HUES48 (cell line): ENCODE results near the gene RAD51B.
"Not testable (repeated sequence)": the region's sequence is repeated elsewhere in the genome, so short reads cannot be mapped to it uniquely, and the experiment has no call there.

Experiments
- H3K27ac ChIP-seq: one replicate; pipeline ENCODE4 v1.7.0; 2013; ENCODE audit warnings: low read depth, low read length, inconsistent platforms
- H3K27me3 ChIP-seq: 2 replicates; pipeline ENCODE4 v1.6.1; 2013; ENCODE audit warnings: mild to moderate bottlenecking, low read length; ENCODE audit not compliant: control insufficient read depth, insufficient read depth
- H3K36me3 ChIP-seq: 2 replicates; pipeline ENCODE4 v1.6.1; 2013; ENCODE audit warnings: low read length; ENCODE audit not compliant: control insufficient read depth, insufficient read depth
- H3K4me1 ChIP-seq: 2 replicates; pipeline ENCODE4 v1.6.1; 2013; ENCODE audit warnings: mild to moderate bottlenecking, low read length; ENCODE audit not compliant: control insufficient read depth, insufficient read depth
- H3K4me3 ChIP-seq: 2 replicates; pipeline ENCODE4 v1.5.1; 2013; ENCODE audit warnings: mild to moderate bottlenecking, low read depth, low read length
- H3K9ac ChIP-seq: 2 replicates; pipeline ENCODE4 v1.6.1; 2013; ENCODE audit warnings: mild to moderate bottlenecking, low read depth, low read length, moderate library complexity
- H3K9me3 ChIP-seq: 2 replicates; pipeline ENCODE4 v1.6.1; 2013; ENCODE audit warnings: low read length; ENCODE audit not compliant: control insufficient read depth, insufficient read depth

Gene RAD51B

DNA sequence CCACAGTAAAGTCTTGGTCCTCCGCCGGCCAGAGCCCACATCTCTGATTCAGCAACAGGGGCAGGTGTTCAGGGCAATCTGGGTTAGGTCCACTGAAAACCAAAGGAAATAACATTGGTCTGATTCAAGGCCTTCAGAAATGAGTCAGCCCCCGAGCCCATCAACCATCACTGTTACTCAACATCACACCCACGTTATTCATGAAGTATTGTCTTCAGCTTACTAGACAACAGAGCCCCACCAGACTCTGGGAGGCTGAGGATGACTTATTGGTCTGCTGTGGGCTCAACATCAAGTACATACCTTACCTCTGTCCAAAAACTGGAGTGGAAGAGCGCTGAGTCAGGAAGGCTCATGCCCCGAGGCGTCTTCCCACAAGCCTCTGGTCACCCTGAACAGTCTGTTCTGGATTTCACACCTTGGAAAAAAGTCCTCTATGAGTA, 875.8 kb downstream of the RAD51B start:
- Histone ChIP-seq H3K27ac (no peak overlapping the region), H3K36me3 (no peaks in the 10 kb centered on the region), H3K4me3 (no peak overlapping the region), H3K27me3 (no peaks in the 10 kb centered on the region), H3K9ac (no peak overlapping the region), H3K4me1 (peaks cover 7% of the 10 kb centered on the region), H3K9me3 (no peaks in the 10 kb centered on the region)

DNA sequence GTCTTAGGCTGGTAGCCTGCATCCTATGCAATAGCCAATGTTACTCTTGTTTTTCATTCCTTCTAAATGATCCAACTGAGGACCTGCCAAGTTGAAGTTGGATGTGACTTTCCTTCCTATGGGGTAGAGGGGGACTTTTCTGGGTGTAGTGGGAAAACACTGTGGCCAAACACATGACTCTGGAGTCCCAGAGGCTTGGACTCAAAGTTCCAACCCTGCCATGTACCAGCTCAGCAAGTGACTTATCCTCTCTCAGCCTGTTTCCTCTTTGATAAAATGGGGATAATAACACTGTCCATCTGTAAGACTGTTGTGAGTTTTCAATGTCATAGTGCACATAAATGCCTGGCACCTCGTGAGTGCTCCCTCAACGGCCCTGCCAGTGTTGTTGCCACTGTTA, 876.3 kb downstream of the RAD51B start:
- H3K27ac ChIP-seq: no peak overlapping the region

GRCh38 chr14:68696266-68696665, 876.7 kb downstream of the RAD51B start:
- Histone ChIP-seq H3K27ac (no peak overlapping the region), H3K9me3 (peaks cover 3% of the 10 kb centered on the region; the same call in 1 of the 2 replicates), H3K4me3 (no peak overlapping the region), H3K36me3 (no peaks in the 10 kb centered on the region), H3K4me1 (peaks cover 6% of the 10 kb centered on the region), H3K9ac (no peak overlapping the region), H3K27me3 (no peaks in the 10 kb centered on the region)

More for the DNA sequence above, 876.3 kb downstream of the RAD51B start:
- H3K27me3 ChIP-seq: no peaks in the 10 kb centered on the region
- peaks cover 7% of the 10 kb centered on the region for H3K4me1 ChIP-seq
- no peak overlapping the region for H3K9ac ChIP-seq
- no peaks in the 10 kb centered on the region for H3K36me3 ChIP-seq
- peaks cover 3% of the 10 kb centered on the region; the same call in 1 of the 2 replicates for H3K9me3 ChIP-seq
- H3K4me3 ChIP-seq: no peak overlapping the region

DNA sequence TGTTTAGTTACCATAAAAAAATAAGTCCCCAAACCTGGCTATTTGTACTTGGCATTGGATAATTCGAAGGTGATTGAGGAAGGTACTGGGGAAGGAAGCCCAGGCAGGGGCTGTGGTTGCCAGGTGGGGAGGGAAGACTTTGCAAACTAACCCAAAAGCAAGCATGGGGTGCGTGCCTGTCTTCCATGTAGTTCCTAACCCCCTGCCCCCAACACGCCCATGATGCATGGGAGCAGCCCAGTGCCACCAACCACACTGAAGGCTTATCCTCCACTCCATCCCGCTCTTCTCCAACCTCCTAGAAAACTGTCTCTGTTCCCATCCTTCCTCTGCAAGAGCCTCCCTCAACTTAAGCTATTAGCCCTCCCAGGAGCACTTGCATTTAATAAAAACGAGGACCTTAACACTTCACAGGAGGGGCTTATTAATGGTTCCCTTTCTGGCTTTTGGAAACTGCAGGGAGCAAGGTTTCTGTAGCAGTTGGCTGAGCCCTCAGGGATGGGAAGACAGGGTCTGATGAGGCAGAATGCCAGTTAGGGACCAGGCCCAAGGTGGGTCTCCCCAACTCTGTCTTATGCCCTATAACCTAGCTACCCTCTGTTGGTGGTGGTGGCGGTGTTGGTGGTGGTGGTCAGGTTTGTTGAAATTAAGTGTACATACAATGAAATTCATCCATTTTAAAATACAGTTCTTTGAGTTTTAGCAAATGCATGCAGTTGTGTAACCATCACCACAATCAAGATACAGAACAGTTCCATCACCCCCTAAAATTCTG, 877.3 kb downstream of the RAD51B start:
- H3K4me1 ChIP-seq: no peaks in the 10 kb centered on the region
- H3K4me3 ChIP-seq: no peak overlapping the region
- no peak overlapping the region for H3K9ac ChIP-seq
- H3K27me3 ChIP-seq: no peaks in the 10 kb centered on the region
- no peak overlapping the region for H3K27ac ChIP-seq
- H3K36me3 ChIP-seq: no peaks in the 10 kb centered on the region
- peaks cover 3% of the 10 kb centered on the region; the same call in 1 of the 2 replicates for H3K9me3 ChIP-seq

DNA sequence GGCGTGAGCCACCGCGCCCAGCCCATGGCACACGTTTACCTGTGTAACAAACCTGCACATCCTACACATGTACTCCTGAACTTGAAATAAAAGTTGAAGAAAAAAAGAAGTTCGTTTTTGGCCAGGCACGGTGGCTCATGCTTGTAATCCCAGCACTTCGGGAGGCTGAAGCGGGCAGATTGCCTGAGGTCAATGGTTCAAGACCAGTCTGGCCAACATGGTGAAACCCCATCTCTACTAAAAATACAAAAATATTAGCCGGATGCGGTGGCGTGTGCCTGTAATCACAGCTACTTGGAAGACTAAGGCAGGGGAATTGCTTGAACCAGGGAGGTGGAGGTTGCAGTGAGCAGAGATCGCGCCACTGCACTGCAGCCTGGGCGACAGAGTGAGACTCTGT, 879.2 kb downstream of the RAD51B start:
- not testable (repeated sequence) for H3K9me3 ChIP-seq, H3K4me1 ChIP-seq, H3K9ac ChIP-seq, H3K27me3 ChIP-seq, H3K4me3 ChIP-seq, H3K36me3 ChIP-seq, H3K27ac ChIP-seq

- no peaks in the 10 kb centered on the region for H3K4me1 ChIP-seq
- H3K36me3 ChIP-seq: no peaks in the 10 kb centered on the region
Measured at GRCh38 chr14:68701001-68701741, 881.6 kb downstream of the RAD51B start.

GRCh38 chr14:68702135-68702534, 882.6 kb downstream of the RAD51B start:
- Histone ChIP-seq H3K27me3 (no peaks in the 10 kb centered on the region), H3K9me3 (peaks cover 3% of the 10 kb centered on the region; the same call in 1 of the 2 replicates), H3K4me3 (no peak overlapping the region), H3K27ac (no peak overlapping the region), H3K9ac (no peak overlapping the region), H3K36me3 (no peaks in the 10 kb centered on the region), H3K4me1 (no peaks in the 10 kb centered on the region)

More at GRCh38 chr14:68701001-68701741, 881.6 kb downstream of the RAD51B start:
- Histone ChIP-seq H3K27ac (no peak overlapping the region), H3K9me3 (peaks cover 3% of the 10 kb centered on the region; the same call in 1 of the 2 replicates), H3K4me3 (no peak overlapping the region), H3K27me3 (no peaks in the 10 kb centered on the region), H3K9ac (no peak overlapping the region)

DNA sequence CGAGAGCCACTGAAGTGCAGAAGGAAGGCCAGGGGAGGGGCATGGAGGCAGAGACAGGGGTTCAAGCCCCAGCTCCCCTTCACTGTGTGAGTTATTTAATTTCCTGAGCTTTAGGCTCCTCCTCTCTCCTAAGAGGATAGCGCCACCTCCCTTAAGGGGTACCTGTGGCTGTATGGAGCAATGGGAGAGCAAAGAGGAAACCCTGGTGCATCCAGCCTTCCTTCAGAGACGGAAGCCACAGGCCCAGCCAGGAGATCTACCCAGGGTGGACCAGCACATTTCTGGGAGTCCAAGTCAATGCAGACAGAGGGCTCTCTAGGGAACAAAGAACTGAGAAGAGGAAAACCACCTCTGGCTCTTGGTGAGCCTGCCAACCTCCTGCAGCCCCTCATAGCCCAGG, 883.0 kb downstream of the RAD51B start:
- no peak overlapping the region for H3K9ac ChIP-seq
- no peaks in the 10 kb centered on the region for H3K4me1 ChIP-seq
- no peaks in the 10 kb centered on the region for H3K36me3 ChIP-seq
- H3K27ac ChIP-seq: no peak overlapping the region
- H3K27me3 ChIP-seq: no peaks in the 10 kb centered on the region
- no peak overlapping the region for H3K4me3 ChIP-seq
- peaks cover 3% of the 10 kb centered on the region; the same call in 1 of the 2 replicates for H3K9me3 ChIP-seq

DNA sequence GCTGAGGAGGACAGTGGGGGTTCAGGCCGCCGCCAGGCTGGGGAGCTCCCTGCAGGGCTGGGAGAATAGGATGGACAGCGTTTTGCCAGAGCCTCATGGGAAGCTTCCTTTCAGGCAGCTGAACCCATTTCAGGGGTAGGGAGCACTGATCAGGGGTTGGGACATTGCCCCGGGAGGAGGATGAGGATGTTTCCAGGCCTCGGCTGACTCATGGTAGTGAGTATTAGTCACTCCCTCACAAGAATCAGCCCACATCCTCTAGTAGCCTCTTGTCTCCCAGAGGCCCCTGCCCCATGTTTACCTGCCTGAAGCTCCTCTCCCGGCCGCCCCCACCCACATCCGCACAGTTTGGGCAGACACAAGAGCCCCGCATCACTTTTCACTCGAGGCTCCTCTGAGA, 883.5 kb downstream of the RAD51B start:
- Histone ChIP-seq H3K36me3 (no peaks in the 10 kb centered on the region), H3K9me3 (peaks cover 3% of the 10 kb centered on the region; the same call in 1 of the 2 replicates), H3K27ac (no peak overlapping the region), H3K4me3 (no peak overlapping the region), H3K4me1 (no peaks in the 10 kb centered on the region), H3K27me3 (no peaks in the 10 kb centered on the region), H3K9ac (no peak overlapping the region)

- Histone ChIP-seq H3K9me3 (peaks cover 3% of the 10 kb centered on the region; the same call in 1 of the 2 replicates), H3K27ac (no peak overlapping the region), H3K4me3 (no peak overlapping the region), H3K9ac (no peak overlapping the region), H3K36me3 (no peaks in the 10 kb centered on the region), H3K4me1 (no peaks in the 10 kb centered on the region), H3K27me3 (no peaks in the 10 kb centered on the region)
Measured at GRCh38 chr14:68704736-68705720, 885.4 kb downstream of the RAD51B start.
